ENCODE data around the gene CELF1. TPM values are rescaled to one million over a fixed set of nuclear protein-coding genes. Genes with fewer than 3 reads are reported as not detected.
A peak's percentile ranks its signal among the peaks of the same experiment; 100 is the strongest.
"Not testable (repeated sequence)": the region's sequence is repeated elsewhere in the genome, so short reads cannot be mapped to it uniquely, and the experiment has no call there.

Gene CELF1
- polyA plus RNA-seq, 1 donor: 68.6 TPM

DNA sequence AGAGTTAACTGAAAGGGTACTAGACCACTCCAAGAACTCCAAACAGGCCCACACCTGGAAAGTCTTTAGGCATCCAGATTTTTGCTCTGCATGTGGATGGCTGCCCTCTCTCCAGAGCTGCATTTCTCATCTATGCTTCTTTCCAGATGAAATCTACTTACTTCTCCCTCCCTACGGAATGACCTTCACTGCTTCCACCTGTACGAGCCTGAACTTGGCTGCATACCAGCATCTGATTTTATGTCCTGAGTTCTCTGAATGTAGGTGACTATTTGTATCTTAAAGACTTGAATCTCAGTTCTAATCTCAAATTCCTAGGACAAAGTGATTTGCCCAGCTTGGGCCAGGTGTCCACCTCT, 13.3 kb downstream of the CELF1 start:
- no peak for DNase-seq (ENCODE audit: low read depth)

DNA sequence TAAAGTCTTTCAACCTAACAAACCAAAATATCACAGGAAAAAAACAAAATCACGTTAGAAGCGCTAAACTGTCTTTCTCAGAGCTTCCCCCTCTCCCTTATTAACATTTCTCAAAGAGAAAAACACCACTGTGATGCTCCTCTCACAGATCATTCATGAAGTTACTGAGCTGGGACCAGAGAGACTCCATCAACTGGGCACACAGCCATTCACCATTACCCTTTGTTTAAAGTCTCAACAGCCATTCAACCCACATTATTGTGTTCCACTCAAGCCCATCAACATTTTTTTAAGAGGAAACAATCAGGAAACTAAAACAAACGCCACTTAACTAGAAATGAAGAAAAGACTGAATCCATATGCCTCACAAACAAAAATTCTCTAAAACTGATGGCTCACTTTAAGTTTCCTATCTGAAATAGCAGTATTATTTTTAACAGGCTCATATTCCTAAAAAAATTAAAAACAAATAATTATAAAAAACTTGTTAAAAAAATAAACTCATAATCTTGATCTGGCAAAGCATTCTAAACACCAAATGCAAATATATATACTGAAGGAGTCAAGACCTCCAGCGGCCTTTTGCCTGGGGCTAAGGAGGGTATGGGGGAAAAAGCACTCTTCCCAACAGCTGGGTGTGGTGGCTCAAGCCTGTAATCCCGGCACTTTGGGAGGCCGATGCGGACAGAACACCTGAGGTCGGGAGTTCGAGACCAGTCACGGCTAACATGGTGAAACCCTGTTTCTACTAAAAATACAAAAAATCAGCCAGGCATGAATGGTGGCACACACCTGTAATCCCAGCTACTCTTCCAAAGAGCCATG, 14.0 kb downstream of the CELF1 start:
- DNase-seq (ENCODE audit: low read depth): no peak

DNA sequence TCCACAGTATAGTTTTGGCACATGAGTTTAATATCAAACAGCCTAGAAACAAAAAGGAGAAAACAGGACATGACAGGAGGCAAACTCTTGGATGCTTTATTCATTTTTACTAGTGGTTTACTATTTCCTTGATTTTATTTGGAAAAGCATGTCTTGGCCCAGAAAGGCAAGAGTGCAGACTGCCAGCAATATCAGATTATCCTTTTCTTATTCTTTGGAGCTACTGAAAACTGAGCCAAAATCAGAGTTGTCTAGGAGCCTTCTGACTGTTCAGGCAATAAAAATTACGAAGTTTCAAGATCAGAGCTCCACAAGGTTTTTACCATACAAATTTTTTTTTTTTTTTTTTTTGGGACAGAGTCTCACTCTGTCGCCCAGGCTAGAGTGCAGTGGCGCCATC, 16.0 kb downstream of the CELF1 start:
- peak; percentile 49 for DNase-seq (ENCODE audit: low read depth)

- no peak for DNase-seq (ENCODE audit: low read depth)
Measured at GRCh38 chr11:47534704-47535251, 18.2 kb downstream of the CELF1 start.

- no peak for DNase-seq (ENCODE audit: low read depth)
Measured at GRCh38 chr11:47533690-47534151, 19.2 kb downstream of the CELF1 start.

GRCh38 chr11:47532597-47533213, 20.2 kb downstream of the CELF1 start:
- DNase-seq (ENCODE audit: low read depth): no peak

- DNase-seq (ENCODE audit: low read depth): no peak
Measured at GRCh38 chr11:47531666-47532065, 21.3 kb downstream of the CELF1 start.

DNA sequence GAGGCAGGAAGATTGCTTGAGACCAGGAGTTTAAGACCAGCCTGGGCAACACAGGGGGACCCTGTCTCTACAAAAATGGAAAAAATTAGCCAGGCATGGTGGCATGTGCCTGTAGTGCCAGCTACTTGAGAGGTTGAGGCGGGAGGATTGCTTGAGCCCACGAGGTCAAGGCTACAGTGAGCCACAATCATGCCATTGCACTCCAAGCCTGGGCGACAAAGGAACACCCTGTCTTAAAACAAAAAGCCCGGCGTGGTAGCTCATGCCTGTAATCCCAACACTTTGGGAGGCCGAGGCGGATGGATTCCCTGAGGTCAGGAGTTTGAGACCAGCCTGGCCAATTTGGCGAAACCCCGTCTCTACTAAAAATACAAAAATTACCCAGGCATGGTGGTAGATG, 22.2 kb downstream of the CELF1 start:
- DNase-seq (ENCODE audit: low read depth): not testable (repeated sequence)

- DNase-seq (ENCODE audit: low read depth): no peak
Measured at GRCh38 chr11:47529951-47530350, 23.0 kb downstream of the CELF1 start.

- DNase-seq (ENCODE audit: low read depth): no peak
Measured at GRCh38 chr11:47527186-47527585, 25.7 kb downstream of the CELF1 start.

GRCh38 chr11:47526032-47526431, 26.9 kb downstream of the CELF1 start:
- DNase-seq (ENCODE audit: low read depth): not testable (repeated sequence)

- no peak for DNase-seq (ENCODE audit: low read depth)
Measured at GRCh38 chr11:47524291-47524874, 28.5 kb downstream of the CELF1 start.

DNA sequence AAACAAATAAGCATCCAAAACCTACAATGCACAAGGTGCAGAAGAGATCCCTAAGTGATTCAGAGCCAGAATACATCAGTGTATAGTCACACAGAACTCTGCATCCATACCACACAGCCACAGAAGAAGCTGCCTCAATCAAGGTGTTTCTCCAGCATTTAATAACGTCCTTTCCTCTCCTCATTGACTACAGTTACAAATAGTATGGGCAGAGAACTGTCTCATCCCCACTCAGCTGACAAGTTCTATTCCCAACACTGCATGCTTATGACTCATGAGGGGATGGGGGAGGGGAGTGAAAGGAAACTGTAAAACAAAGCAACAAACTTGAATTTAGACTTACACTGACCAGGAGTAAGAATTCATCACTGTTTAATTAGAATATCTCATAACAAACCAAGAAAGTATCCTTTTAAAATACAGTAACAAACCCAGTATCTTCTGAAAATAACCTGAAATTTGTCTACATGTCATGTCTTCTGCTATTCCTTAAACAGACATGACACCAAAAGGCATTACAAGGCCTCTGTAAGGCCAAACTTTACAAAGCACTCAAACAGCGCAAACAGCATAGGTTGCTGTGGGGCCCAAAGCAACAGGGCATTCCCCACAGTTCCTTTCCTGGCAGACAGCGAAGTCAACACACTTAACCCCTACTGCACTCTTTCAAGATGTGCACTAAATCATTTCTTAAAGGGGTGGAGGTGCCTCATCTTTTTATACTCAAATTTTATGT, 29.3 kb downstream of the CELF1 start:
- peak; percentile 28 for DNase-seq (ENCODE audit: low read depth)

- no peak for DNase-seq (ENCODE audit: low read depth)
Measured at GRCh38 chr11:47518212-47518964, 34.5 kb downstream of the CELF1 start.

DNA sequence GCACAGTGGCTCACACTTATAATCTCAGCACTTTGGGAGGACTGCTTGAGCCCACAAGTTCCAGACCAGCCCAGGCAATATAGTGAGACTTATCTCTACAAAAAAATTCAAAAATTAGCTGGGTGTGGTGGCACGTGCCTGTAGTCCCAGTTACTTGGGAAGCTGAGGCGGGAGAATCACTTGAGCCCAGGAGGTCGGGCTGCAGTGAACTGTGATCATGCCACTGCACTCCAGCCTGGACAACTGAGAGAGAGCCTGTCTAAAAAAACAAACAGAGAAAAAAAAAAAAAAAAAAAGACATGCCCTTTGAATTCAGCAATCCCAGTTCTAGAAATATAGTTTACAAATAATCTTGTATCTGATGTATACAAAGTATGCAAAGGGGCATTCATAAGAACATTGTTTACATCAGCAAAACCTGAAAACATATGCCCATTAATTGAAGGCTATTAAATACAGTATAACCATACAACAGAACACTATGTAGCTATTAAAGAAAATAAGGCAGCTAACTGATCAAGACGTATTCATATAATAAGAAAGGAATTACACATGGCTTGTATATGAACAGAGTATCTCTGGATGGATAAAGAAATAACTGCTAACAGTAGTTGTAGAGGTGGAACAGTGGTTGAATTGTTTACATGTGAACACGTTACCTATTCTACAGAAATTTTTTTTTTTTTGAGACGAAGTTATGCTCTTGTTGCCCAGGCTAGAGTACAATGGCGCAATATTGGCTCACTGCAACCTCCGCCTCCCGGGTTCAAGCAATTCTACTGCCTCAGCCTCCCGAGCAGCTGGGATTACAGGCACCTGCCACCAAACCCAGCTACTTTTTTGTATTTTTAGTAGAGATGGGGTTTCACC, 35.7 kb downstream of the CELF1 start:
- DNase-seq (ENCODE audit: low read depth): no peak

DNA sequence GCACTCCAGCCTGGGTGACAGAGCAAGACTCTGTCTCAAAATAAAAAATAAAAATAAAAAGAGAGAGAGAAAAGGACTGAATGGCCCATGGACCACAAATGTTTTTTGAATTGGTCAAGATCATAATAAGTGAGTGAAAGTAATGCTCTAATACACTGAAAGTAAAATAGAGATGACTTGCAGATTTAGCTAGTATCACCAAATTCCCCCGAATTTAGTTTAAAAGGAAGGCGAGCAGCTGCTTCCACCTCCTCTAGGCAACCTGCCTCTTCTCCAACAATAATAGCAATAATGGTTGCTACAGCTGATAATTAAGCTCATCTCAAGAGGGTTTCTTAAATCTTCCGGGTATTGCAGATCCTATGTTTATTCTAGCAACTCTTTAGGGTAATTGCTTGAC, 36.8 kb downstream of the CELF1 start:
- no peak for DNase-seq (ENCODE audit: low read depth)

DNA sequence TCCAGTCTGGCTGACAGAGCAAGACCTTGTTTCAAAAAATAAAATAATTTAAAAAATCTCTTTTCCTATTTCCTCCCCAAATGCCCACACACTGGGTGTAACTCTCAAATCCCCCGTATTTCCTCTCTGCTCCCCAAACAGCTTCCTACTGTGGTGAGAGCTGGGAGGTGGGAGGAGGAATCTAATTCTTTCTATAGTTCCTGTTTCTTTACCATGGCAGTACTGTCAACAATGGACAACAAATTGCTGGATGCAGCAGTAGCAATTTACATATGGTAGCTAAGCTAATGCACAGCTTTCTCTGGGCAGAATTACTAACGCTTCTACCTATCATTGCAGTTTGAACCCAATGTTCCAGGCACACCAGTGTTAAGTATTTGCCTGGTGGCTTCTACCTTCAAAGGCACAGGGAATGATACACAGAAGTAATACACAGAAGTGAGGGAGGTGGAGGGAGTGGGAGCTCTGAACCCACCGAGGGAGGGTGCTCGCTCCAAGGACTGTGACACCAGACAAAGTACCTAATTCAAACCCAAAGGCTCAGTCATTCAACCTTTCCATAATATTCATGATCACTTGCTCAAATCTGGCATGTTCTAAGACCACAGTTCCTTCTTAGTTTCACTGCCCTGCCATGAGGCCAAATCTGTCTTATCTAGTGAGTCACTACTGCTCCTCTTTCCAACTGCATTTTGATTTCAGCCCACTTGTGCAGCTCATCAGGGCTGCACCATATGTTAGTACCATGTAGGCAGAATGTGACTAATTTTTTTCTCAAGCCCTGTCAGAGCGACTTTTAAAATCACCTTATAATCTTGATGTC, 37.9 kb downstream of the CELF1 start:
- DNase-seq (ENCODE audit: low read depth): no peak

GRCh38 chr11:47512701-47513100, 40.2 kb downstream of the CELF1 start:
- no peak for DNase-seq (ENCODE audit: low read depth)

DNA sequence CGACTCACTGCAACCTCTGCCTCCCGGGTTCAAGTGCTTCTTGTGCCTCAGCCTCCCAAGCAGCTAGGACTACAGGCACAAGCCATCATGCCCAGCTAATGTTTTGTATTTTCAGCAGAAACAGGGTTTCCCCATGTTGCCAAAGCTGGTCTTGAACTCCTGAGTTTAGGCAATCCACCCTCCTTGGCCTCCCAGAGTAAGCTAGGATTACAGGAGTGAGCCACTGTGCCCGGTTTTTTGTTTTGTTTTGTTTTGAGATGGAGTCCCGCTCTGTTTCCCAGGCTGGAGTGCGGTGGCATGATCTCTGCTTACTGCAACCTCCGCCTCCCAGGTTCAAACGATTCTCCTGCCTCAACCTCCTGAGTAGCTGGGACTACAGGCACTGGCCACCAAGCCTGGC, 41.0 kb downstream of the CELF1 start:
- no peak for DNase-seq (ENCODE audit: low read depth)

All from forelimb muscle (tissue), 1 donor.